Measurements from ENCODE around the gene C1QTNF6. TPM values are rescaled to one million over a fixed set of nuclear protein-coding genes. Genes with fewer than 3 reads are reported as not detected.

Gene C1QTNF6
- total RNA-seq, 1 donor: 4.6 TPM

DNA sequence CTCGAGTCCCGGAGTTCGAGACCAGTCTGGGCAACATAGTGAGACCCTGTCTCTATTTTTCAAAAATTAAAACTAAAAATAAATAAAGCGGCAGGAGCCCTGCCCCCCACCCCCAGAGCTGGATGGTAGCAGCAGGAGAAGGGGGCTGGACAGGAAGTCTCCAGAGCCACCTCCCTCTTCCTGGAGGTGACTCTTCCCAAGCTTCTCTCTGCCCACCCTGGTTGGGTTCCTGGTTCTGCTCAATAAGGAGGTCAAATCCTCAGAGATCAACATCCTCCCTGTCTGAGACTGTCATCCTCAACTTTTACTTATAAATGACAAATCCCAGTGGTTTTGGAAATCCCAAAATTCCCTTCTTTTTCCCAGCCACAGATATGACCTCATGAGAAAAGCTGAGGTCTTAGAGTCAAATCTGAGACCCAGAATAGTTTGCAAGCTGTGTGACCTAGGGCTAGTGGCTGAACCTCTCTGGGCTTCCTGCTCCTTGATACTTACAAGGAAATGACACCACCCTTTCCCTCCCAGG is 987 bp downstream of the C1QTNF6 start:
- peak overlapping the region; percentile 78 for H3K4me3 ChIP-seq (ENCODE audit: low read depth, low read length)
- TF ChIP-seq, protein P1, sequence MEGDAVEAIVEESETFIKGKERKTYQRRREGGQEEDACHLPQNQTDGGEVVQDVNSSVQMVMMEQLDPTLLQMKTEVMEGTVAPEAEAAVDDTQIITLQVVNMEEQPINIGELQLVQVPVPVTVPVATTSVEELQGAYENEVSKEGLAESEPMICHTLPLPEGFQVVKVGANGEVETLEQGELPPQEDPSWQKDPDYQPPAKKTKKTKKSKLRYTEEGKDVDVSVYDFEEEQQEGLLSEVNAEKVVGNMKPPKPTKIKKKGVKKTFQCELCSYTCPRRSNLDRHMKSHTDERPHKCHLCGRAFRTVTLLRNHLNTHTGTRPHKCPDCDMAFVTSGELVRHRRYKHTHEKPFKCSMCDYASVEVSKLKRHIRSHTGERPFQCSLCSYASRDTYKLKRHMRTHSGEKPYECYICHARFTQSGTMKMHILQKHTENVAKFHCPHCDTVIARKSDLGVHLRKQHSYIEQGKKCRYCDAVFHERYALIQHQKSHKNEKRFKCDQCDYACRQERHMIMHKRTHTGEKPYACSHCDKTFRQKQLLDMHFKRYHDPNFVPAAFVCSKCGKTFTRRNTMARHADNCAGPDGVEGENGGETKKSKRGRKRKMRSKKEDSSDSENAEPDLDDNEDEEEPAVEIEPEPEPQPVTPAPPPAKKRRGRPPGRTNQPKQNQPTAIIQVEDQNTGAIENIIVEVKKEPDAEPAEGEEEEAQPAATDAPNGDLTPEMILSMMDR (IDR thresholded peaks at IDR 0.05; ENCODE audit: insufficient read depth, low read length): no peak
- no peak for DNase-seq (ENCODE audit: low read depth)

DNA sequence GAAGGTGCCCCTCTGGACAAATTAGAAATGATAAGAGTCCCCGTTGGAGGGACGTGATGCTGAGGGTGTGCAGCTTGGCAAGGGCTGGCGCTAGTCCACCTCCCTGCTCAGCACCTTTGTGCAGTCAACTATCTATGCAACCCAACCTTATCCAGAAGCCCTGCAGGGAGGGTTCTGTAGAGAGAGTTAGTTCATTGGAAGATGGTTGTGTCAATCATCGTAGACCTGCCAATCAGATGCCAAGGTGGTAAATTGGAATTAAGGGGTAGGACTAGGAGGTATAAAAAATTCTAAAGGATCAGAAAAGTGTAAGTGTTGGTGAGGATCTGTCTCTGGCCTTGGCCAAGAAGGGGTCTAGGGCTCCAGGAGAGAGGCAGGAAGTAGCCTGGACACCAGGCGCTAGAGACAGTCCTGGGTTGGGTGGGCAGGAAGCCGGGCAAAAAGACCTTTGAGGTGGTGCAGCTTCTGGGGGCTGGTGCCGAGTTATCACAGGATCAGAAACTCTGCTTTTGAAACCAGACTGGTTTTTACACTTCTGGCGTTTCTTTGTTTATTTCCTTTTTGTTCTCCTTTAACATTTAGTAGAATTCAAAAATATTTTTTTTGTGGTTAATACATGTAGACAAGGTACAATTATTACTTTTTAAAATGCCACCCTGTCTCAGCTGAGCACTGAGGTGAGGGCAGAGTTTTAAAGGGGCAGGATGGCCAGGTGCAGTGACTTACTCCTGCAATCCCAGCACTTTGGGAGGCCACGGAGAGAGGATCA is 1.6 kb downstream of the C1QTNF6 start:
- DNase-seq (ENCODE audit: low read depth): peak; percentile 88
- TF ChIP-seq, protein P1 (IDR thresholded peaks at IDR 0.05; ENCODE audit: insufficient read depth, low read length): no peak
- peak overlapping the region; percentile 78 for H3K4me3 ChIP-seq (ENCODE audit: low read depth, low read length)

DNA sequence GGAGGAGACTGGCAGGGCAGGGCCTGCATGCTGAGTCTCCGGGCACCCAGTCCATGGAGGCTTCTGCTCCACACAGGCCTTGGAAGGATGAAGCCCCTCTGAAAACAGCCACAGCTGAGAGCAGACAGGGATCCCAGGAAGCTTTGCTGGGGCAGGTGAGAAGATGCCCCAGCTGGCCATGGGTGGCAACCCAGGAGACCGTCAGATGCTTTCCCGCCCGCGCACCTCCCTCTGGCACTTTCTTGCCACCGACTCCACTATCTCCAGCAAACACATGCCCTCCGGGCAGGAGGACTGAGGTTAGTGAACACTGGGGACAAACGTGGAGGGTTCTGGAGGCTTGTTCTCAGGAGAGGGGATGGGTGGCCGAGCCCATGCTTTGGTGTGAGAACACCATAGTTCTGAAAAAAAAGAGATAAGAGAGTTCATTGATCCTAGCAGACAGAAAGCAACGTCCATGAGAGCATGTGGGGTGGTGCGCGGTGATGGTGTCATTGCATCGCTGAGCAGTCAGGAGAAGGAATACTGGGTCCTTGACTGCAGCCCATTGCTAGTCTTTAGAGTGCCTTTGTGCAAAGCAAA is 2.3 kb downstream of the C1QTNF6 start:
- DNase-seq (ENCODE audit: low read depth): no peak

DNA sequence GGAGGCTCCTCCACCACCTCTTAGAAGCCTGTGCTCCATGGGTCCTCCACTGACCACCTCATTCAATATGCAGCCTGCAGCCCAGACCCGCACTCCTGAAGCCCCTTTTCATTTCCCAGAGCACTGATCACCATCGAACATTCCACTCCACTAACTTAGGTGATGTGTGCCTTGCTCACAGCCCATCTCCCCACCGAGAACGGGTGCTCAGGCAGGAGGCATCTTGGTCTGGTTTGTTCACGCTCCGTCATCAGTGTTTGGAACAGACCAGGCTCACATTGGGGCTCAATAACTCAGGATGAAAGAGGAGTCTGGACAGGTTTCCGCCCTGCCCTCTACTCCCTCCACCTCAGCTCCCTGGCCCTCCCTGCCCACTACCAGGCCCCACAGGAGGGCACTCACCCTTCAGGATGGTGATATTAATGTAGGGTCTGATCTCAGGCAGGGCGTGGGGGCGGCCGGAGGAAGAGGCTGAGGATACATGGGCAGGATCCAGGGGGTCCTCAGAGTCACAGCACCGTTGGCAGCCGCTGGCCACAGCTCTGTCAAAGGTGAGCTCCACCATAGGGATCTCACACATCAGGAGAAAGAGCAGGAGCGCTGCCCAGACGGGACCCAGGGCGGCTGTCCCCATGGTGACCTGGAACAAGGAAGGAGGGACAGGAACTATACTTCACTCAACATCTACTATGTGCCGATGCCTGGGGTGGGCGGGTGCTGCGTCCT is 3.1 kb downstream of the C1QTNF6 start:
- H3K4me3 ChIP-seq (ENCODE audit: low read depth, low read length): no peak overlapping the region
- TF ChIP-seq, protein P1 (IDR thresholded peaks at IDR 0.05; ENCODE audit: insufficient read depth, low read length): no peak
- no peak for DNase-seq (ENCODE audit: low read depth)

More for the DNA sequence above, 2.3 kb downstream of the C1QTNF6 start:
- TF ChIP-seq, protein P1 (IDR thresholded peaks at IDR 0.05; ENCODE audit: insufficient read depth, low read length): no peak
- no peak overlapping the region for H3K4me3 ChIP-seq (ENCODE audit: low read depth, low read length)

DNA sequence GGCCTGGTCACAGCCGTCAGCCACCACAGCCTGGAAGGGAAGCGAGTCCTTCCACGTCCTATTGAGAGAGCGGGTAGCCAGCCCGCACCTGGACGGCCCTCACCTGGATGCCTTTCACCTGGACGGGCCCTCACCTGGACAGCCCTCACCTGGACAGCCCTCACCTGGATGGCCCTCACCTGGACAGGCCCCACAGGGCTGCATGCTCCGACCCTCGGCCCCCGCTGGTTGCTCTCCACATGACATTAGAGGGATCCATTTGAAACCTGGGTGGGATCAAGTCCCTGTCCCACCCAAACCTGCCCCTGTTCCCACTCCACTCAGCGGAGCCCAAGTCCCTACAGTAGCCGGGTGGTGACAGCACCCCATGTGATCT is 3.7 kb downstream of the C1QTNF6 start:
- no peak overlapping the region for H3K4me3 ChIP-seq (ENCODE audit: low read depth, low read length)
- TF ChIP-seq, protein P1 (IDR thresholded peaks at IDR 0.05; ENCODE audit: insufficient read depth, low read length): no peak
- no peak for DNase-seq (ENCODE audit: low read depth)

DNA sequence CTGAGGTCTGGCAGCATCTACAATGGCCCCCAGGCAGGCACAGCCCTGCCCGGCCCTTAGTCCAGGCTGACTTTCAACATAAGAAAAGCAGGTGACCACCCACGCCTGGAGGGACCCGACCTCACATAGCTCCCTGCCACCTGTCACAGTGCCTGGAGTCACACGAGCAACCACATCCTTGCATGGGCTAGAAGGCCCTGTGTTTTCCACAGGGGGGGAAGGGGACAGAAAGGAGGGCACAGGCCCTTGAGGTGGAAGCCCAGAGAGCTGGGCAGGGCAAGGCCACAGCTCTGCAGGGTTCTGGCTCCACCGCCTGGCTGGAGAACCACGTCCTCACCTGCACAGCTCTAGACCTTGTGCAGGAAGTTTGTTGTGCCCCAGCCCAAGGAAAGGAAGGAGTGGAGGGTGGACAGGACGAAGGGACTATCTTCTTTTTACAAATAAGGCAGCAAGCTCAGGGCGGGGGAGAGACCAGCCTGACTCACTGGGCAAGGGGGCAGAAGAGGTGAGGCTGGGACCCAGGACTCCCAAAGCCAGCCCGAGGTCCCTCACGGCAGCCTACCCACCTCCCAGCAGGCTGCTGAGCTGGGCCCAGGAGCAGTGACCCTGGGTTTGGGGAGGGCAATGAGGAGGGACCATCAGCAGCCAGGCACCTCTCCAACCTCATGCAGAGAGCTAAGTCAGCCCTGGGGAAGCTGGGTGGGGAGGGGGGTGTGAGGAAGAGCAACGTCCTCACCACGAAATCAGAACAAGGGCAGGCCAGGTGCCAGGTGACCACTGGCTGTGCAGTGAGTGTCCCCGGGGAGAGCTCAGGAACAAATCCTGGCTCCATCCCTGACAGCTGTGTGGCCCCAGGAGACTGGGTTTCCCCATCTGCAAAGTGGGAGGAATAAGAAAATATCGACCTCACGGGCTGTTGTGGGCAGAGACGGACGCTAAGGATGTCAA is 4.3 kb downstream of the C1QTNF6 start:
- DNase-seq (ENCODE audit: low read depth): no peak
- TF ChIP-seq, protein P1 (IDR thresholded peaks at IDR 0.05; ENCODE audit: insufficient read depth, low read length): no peak
- no peak overlapping the region for H3K4me3 ChIP-seq (ENCODE audit: low read depth, low read length)
